HepG2 (cell line): Measurements from ENCODE around the gene RARG. TPM values are rescaled to one million over a fixed set of nuclear protein-coding genes. Genes with fewer than 3 reads are reported as not detected.

Experiments
- EZH2 ChIP-seq: conservative IDR thresholded peaks from 2 replicates; pipeline ENCODE4 v1.6.1; 2012; ENCODE audit warnings: mild to moderate bottlenecking, low read depth, low read length, moderate library complexity
- GABPB1 ChIP-seq: IDR thresholded peaks from 2 replicates; pipeline ENCODE4 v1.6.1; 2016; ENCODE audit warnings: mild to moderate bottlenecking, missing genetic modification reagents, moderate library complexity, missing compliant biosample characterization
- HNF4G ChIP-seq, 2 experiments: sonication (generic) in 1 of 2; formaldehyde crosslinking in 1 of 2; IDR thresholded peaks; 2 replicates each; pipeline versions ENCODE4 v1.4.0 to v1.6.1; 2011 to 2020; ENCODE audit warnings: borderline replicate concordance in 2 of 2, low read depth in 2 of 2, mild to moderate bottlenecking in 2 of 2, low read length in 1 of 2, missing genetic modification reagents in 1 of 2, moderate library complexity in 1 of 2
- HNRNPUL1 ChIP-seq: fragments of 200-400 bp; formaldehyde crosslinking; IDR thresholded peaks from 2 replicates; pipeline ENCODE4 v1.6.1; 2017; ENCODE audit warnings: low read depth, mild to moderate bottlenecking, low read length, moderate library complexity
- MED13 ChIP-seq: sonication (generic); formaldehyde crosslinking; IDR thresholded peaks from 2 replicates; pipeline ENCODE4 v1.5.0; 2020; ENCODE audit warnings: missing genetic modification reagents
- NCOA2 ChIP-seq: sonication (generic); formaldehyde crosslinking; IDR thresholded peaks from 2 replicates; pipeline ENCODE4 v1.8.0; 2022; ENCODE audit warnings: inconsistent platforms
- SRSF9 ChIP-seq: fragments of 200-400 bp; formaldehyde crosslinking; IDR thresholded peaks from 2 replicates; pipeline ENCODE4 v1.6.1; 2018; ENCODE audit warnings: borderline replicate concordance, mild to moderate bottlenecking, low read depth, low read length; ENCODE audit not compliant: insufficient read depth, poor library complexity, severe bottlenecking
- SSRP1 ChIP-seq: IDR thresholded peaks from 2 replicates; pipeline ENCODE4 v1.6.1; 2016; ENCODE audit warnings: control low read depth
- ZNF224 ChIP-seq: sonication (generic); formaldehyde crosslinking; IDR thresholded peaks from 2 replicates; pipeline ENCODE4 v1.5.0; 2020; ENCODE audit warnings: mild to moderate bottlenecking, missing genetic modification reagents
- ZNF44 ChIP-seq: sonication (generic); formaldehyde crosslinking; IDR thresholded peaks from 2 replicates; pipeline ENCODE4 v1.5.1; 2020; ENCODE audit warnings: mild to moderate bottlenecking, missing genetic modification reagents
- ZNF589 ChIP-seq: sonication (generic); formaldehyde crosslinking; conservative IDR thresholded peaks from 2 replicates; pipeline ENCODE4 v1.8.0; 2022; ENCODE audit warnings: mild to moderate bottlenecking, moderate library complexity, missing genetic modification reagents
- polyA plus RNA-seq, 8 experiments: library from polyadenylated mRNA; depleted of rRNA in 3 of 8; stranded (reverse) in 7 of 8; unstranded in 1 of 8; fragments of >200 nt; fragmentation: Illumina TruSeq in 4 of 8; extraction: Trizol in 4 of 8; gene quantifications; 2 replicates each; pipeline versions ENCODE4 v1.2.1 to v1.2.3, GENCODE V29; 2011 to 2016; ENCODE audit warnings: low read depth in 4 of 8, missing spikeins in 1 of 8, mixed read lengths in 1 of 8; ENCODE audit not compliant: insufficient read depth in 1 of 8
- total RNA-seq, 5 experiments: library from RNA; depleted of rRNA; stranded (reverse); fragments of >200 nt; fragmentation: Illumina TruSeq; extraction: Trizol; gene quantifications; 2 replicates each; pipeline ENCODE4 v1.2.3, GENCODE V29; 2016; ENCODE audit warnings: low read depth in 1 of 5
- TF ChIP-seq, protein P1 (sequence below), 2 experiments: fragments of 450-650 bp in 1 of 2; sonication (generic) in 1 of 2; formaldehyde crosslinking in 1 of 2; IDR thresholded peaks; 2 replicates each; pipeline versions ENCODE4 v1.6.1 to v1.8.0; 2016 to 2022; ENCODE audit warnings: antibody characterized with exemption in 1 of 2, mild to moderate bottlenecking in 1 of 2, missing genetic modification reagents in 1 of 2
- TF ChIP-seq, protein P2 (sequence below): IDR thresholded peaks from 2 replicates; pipeline ENCODE4 v1.6.1; 2012; ENCODE audit warnings: inconsistent platforms
- TF ChIP-seq, protein P3 (sequence below): sonication (generic); formaldehyde crosslinking; conservative IDR thresholded peaks from 2 replicates; pipeline ENCODE4 v1.4.0; 2020; ENCODE audit warnings: missing genetic modification reagents
- TF ChIP-seq, protein P4 (sequence below): sonication (generic); formaldehyde crosslinking; IDR thresholded peaks from 2 replicates; pipeline ENCODE4 v1.4.0; 2020; ENCODE audit warnings: low read depth, mild to moderate bottlenecking, missing genetic modification reagents

The RARG gene
- total and polyA plus RNA-seq, 2 of the 13 experiments (the other 11 are each of a cell fraction or from before 2014, with no cell fraction given) = 0.77 to 1.5 TPM

DNA sequence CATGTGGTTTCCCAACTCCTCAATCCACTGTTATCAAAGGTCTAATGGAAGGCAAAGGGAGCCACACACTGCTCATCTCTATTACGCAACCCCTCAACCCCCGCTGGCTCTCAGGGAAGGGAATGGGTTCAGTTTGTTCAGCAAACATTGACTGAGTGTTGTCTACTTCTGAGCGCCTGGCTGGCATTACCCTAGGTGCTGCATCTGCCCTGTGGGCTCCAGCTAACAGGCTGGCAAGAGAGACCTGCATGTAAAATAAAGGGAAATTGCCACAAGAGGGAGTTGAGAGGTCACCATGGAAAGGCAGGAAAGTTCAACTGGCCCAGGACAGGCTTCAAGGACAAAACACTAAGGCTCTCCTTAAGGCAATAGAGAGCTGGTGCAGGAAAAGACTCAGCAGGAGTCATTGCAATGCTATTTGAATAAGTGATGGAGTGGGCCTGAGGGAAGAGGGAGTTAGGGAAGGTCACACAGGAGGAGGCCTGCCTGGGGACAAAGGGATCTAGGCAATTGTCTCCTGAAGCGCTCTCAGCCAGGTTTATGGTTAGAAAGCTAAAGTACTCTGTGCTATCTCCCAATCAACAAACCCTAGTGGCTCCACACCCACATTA lies 57.0 kb downstream of the RARG start (continued):
- TF ChIP-seq, protein P1, sequence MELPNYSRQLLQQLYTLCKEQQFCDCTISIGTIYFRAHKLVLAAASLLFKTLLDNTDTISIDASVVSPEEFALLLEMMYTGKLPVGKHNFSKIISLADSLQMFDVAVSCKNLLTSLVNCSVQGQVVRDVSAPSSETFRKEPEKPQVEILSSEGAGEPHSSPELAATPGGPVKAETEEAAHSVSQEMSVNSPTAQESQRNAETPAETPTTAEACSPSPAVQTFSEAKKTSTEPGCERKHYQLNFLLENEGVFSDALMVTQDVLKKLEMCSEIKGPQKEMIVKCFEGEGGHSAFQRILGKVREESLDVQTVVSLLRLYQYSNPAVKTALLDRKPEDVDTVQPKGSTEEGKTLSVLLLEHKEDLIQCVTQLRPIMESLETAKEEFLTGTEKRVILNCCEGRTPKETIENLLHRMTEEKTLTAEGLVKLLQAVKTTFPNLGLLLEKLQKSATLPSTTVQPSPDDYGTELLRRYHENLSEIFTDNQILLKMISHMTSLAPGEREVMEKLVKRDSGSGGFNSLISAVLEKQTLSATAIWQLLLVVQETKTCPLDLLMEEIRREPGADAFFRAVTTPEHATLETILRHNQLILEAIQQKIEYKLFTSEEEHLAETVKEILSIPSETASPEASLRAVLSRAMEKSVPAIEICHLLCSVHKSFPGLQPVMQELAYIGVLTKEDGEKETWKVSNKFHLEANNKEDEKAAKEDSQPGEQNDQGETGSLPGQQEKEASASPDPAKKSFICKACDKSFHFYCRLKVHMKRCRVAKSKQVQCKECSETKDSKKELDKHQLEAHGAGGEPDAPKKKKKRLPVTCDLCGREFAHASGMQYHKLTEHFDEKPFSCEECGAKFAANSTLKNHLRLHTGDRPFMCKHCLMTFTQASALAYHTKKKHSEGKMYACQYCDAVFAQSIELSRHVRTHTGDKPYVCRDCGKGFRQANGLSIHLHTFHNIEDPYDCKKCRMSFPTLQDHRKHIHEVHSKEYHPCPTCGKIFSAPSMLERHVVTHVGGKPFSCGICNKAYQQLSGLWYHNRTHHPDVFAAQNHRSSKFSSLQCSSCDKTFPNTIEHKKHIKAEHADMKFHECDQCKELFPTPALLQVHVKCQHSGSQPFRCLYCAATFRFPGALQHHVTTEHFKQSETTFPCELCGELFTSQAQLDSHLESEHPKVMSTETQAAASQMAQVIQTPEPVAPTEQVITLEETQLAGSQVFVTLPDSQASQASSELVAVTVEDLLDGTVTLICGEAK (IDR thresholded peaks at IDR 0.05) = no peak
- TF ChIP-seq, protein P1 (CRISPR knock-in tag; IDR thresholded peaks at IDR 0.05) = peak; percentile 63
- TF ChIP-seq, protein P2, sequence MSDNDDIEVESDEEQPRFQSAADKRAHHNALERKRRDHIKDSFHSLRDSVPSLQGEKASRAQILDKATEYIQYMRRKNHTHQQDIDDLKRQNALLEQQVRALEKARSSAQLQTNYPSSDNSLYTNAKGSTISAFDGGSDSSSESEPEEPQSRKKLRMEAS = peak; percentile 60; the same call in 1 of the 2 replicates
- TF ChIP-seq HNRNPUL1 (no peak), SSRP1 (CRISPR knock-in tag) (0 out of 2 replicates have a peak, but pooled peaks have one; percentile 77), SRSF9 (no peak), GABPB1 (peak; percentile 20; the same call in 1 of the 2 replicates), ZNF589 (CRISPR knock-in tag) (no peak), HNF4G (IDR thresholded peaks at IDR 0.05; ENCODE audit: borderline replicate concordance, low read depth, low read length) (peak; percentile 69), HNF4G (CRISPR knock-in tag; IDR thresholded peaks at IDR 0.05; ENCODE audit: borderline replicate concordance, low read depth) (0 out of 2 replicates have a peak, but pooled peaks have one; percentile 21), ZNF224 (CRISPR knock-in tag) (peak; percentile 51; the same call in 1 of the 2 replicates), NCOA2 (CRISPR knock-in tag) (peak; percentile 74), EZH2 (no peak), MED13 (no peak), ZNF44 (no peak)
- TF ChIP-seq, protein P3, sequence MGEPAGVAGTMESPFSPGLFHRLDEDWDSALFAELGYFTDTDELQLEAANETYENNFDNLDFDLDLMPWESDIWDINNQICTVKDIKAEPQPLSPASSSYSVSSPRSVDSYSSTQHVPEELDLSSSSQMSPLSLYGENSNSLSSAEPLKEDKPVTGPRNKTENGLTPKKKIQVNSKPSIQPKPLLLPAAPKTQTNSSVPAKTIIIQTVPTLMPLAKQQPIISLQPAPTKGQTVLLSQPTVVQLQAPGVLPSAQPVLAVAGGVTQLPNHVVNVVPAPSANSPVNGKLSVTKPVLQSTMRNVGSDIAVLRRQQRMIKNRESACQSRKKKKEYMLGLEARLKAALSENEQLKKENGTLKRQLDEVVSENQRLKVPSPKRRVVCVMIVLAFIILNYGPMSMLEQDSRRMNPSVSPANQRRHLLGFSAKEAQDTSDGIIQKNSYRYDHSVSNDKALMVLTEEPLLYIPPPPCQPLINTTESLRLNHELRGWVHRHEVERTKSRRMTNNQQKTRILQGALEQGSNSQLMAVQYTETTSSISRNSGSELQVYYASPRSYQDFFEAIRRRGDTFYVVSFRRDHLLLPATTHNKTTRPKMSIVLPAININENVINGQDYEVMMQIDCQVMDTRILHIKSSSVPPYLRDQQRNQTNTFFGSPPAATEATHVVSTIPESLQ (CRISPR knock-in tag) = no peak
- TF ChIP-seq, protein P4, sequence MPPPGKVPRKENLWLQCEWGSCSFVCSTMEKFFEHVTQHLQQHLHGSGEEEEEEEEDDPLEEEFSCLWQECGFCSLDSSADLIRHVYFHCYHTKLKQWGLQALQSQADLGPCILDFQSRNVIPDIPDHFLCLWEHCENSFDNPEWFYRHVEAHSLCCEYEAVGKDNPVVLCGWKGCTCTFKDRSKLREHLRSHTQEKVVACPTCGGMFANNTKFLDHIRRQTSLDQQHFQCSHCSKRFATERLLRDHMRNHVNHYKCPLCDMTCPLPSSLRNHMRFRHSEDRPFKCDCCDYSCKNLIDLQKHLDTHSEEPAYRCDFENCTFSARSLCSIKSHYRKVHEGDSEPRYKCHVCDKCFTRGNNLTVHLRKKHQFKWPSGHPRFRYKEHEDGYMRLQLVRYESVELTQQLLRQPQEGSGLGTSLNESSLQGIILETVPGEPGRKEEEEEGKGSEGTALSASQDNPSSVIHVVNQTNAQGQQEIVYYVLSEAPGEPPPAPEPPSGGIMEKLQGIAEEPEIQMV (CRISPR knock-in tag) = no peak
